ENCODE results near the gene ATP8B4. TPM values are rescaled to one million over a fixed set of nuclear protein-coding genes. Genes with fewer than 3 reads are reported as not detected.
"Not testable (repeated sequence)": the region's sequence is repeated elsewhere in the genome, so short reads cannot be mapped to it uniquely, and the experiment has no call there.

ATP8B4 gene
- total RNA-seq, 1 experiment from 2014 or later, result 4.2 TPM

DNA sequence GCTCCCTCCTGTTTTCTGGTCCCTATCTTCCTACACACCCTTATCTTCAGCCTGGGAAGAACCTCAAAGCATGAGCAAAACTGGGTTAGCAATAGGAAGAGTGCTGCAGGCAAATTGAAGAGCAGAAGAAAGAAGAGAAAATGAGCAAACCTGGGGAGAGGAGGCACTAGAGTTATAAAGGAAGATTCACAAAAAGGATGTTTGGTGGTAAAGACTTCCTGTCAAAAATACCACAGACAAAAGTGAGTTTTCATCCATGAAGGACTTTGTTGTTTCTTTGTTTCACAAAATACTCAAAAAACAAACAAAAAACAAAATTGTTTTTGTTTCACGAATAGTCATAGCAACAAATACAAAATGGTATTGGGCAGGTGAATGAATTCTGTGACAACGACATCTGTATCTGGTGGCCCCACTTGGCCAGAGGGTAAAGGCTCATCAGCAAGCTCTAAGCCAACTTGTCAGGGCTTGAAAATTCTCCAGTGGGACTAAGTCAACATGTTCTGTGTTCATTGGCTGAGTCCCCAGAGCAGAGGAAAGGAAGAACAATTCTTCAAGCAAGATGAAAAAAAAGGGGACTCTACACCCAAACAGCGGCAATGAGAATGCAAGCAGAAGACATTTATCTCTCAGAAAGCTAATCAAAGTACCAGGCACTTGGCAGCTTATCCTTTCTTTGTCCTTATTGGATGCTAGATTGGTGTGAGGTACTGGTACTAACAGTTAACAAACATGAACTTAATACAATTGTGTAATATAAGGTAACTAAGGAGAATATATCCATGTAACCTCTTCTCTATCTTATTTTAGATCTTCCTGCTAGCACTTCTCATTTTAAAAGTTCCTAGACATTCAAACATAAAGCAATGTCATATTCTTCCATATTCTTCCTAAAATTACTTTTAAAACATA is 9.7 kb downstream of the ATP8B4 start:
- no peak for DNase-seq (ENCODE audit: extremely low read depth, low read depth)

GRCh38 chr15:50108461-50108860 is 10.6 kb downstream of the ATP8B4 start:
- no peak for DNase-seq (ENCODE audit: extremely low read depth, low read depth)

GRCh38 chr15:50107591-50108408 is 11.2 kb downstream of the ATP8B4 start:
- DNase-seq (ENCODE audit: extremely low read depth, low read depth), result no peak

GRCh38 chr15:50107157-50107556 is 11.9 kb downstream of the ATP8B4 start:
- DNase-seq (ENCODE audit: extremely low read depth, low read depth), result no peak

GRCh38 chr15:50106457-50106856 is 12.6 kb downstream of the ATP8B4 start:
- no peak for DNase-seq (ENCODE audit: extremely low read depth, low read depth)

- DNase-seq (ENCODE audit: extremely low read depth, low read depth), result no peak
Measured at GRCh38 chr15:50100486-50100885, 18.5 kb downstream of the ATP8B4 start.

- no peak for DNase-seq (ENCODE audit: extremely low read depth, low read depth)
Measured at GRCh38 chr15:50098545-50098944, 20.5 kb downstream of the ATP8B4 start.

- no peak for DNase-seq (ENCODE audit: extremely low read depth, low read depth)
Measured at GRCh38 chr15:50095938-50096821, 22.9 kb downstream of the ATP8B4 start.

- DNase-seq (ENCODE audit: extremely low read depth, low read depth), result not testable (repeated sequence)
Measured at GRCh38 chr15:50089386-50089785, 29.6 kb downstream of the ATP8B4 start.

DNA sequence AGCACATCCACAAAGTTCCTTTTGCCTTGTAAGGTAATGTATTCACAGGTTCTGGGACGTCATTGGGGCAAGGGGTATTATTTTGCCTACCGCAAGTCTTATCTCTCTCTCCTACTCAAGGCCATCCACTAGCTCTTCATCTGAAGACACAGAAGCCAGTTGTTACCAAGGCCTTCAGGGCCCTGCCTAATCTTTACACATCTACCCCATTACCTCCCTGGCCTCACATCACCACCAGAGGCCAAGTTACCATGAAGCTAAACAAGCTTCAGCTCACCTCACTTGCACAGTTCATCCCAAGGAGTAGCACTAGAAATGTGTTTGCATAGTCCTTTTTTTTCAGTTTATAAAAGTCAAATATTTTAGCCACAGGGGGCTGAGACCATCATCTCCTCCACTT is 34.1 kb downstream of the ATP8B4 start:
- no peak for DNase-seq (ENCODE audit: extremely low read depth, low read depth)

GRCh38 chr15:50083424-50084025 is 35.5 kb downstream of the ATP8B4 start:
- no peak for DNase-seq (ENCODE audit: extremely low read depth, low read depth)

- no peak for DNase-seq (ENCODE audit: extremely low read depth, low read depth)
Measured at GRCh38 chr15:50082066-50082465, 37.0 kb downstream of the ATP8B4 start.

GRCh38 chr15:50077651-50078050 is 41.4 kb downstream of the ATP8B4 start:
- DNase-seq (ENCODE audit: extremely low read depth, low read depth), result no peak

- DNase-seq (ENCODE audit: extremely low read depth, low read depth), result no peak
Measured at GRCh38 chr15:50077176-50077575, 41.9 kb downstream of the ATP8B4 start.

DNA sequence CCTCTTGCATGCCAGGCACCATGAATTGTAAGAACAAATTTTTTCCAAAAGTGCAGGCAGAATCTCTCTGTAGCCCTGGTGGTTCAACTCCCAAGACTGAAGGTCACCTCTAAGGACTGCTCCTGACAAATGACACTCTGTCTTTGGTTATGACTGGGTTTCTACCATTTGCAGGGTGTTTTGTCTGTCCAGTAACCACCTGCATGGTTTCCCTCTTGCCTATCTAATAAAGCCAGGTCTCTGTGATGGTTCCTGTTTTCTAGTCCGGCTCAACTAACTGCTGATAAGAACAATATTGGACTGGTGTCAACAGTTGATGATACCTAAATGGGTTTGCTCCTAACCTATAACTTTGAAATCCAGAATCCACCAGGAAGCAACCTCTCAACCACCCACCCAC is 43.7 kb downstream of the ATP8B4 start:
- no peak for DNase-seq (ENCODE audit: extremely low read depth, low read depth)

GRCh38 chr15:50071551-50072258 is 47.3 kb downstream of the ATP8B4 start:
- DNase-seq (ENCODE audit: extremely low read depth, low read depth), result no peak

DNA sequence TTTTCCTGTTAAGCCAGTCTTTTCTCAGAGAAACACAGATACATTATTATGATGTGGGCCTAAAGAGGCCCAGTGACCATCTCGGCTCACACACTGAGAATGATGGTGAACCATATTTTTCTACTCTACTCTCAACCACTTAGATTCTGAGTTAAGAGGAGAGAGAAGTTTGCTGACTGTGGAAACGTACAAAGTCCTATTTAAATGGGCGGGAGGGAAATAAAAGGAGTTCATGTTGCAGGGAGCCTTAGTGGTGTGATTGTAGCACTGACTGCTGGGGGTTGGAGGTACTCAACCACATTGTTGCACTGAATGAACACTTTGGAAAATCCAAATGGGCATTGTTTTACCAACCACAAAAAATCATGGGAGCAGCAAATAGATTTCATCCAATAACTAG is 51.0 kb downstream of the ATP8B4 start:
- no peak for DNase-seq (ENCODE audit: extremely low read depth, low read depth)

DNA sequence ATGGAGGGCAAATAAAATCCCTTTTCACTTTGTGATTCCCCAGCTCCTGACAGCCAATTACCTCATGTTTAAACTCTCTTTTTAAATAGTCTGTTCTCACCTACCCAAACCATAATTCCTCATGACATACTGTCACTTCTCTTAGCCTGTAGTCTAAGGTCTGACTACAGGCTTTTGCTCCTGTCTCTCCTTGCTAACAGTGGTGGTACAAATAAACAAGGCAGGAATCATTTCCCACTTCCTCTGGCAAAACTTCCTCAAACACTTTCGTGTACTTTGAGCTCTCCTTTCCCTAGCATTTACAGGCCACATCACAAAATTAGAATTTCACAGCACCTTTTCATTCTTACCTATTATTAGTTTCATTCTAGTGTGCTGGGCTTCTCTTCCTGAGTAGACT is 51.8 kb downstream of the ATP8B4 start:
- no peak for DNase-seq (ENCODE audit: extremely low read depth, low read depth)

GRCh38 chr15:50066666-50067065 is 52.4 kb downstream of the ATP8B4 start:
- DNase-seq (ENCODE audit: extremely low read depth, low read depth), result no peak

GRCh38 chr15:50066202-50066601 is 52.8 kb downstream of the ATP8B4 start:
- DNase-seq (ENCODE audit: extremely low read depth, low read depth), result no peak
